ELR (cell line): ENCODE results near the gene SLC23A3.
A peak's percentile ranks its signal among the peaks of the same experiment; 100 is the strongest.

Experiments used
- DNase-seq: peaks from one replicate; pipeline ENCODE4 v3.0.0-alpha.2; 2015; ENCODE audit warnings: low read depth

SLC23A3 gene

GRCh38 chr2:219169930-219170654 is at the start of gene SLC23A3:
Gene SLC23A3 (minus strand): TSS chr2:219170029. CDS start chr2:219169984, 45 bp downstream.
- DNase-seq: no peak

- DNase-seq: peak; percentile 92
Measured at GRCh38 chr2:219218732-219219701, 49.2 kb upstream of the SLC23A3 start, which contains the start of gene ABCB6. Gene ABCB6 (minus strand): TSS chr2:219218958. CDS start chr2:219218673, 285 bp downstream.

- peak; percentile 83 for DNase-seq
Measured at GRCh38 chr2:219218217-219218731, 48.4 kb upstream of the SLC23A3 start.

- no peak for DNase-seq
Measured at GRCh38 chr2:219216535-219216915, 46.7 kb upstream of the SLC23A3 start.

GRCh38 chr2:219215871-219216534 is 46.2 kb upstream of the SLC23A3 start:
- DNase-seq: no peak

GRCh38 chr2:219214786-219215185 is 45.0 kb upstream of the SLC23A3 start:
- no peak for DNase-seq

- DNase-seq: no peak
Measured at GRCh38 chr2:219214141-219214540, 44.3 kb upstream of the SLC23A3 start.

GRCh38 chr2:219213486-219214071 is 43.8 kb upstream of the SLC23A3 start:
- no peak for DNase-seq

- no peak for DNase-seq
Measured at GRCh38 chr2:219213026-219213415, 43.2 kb upstream of the SLC23A3 start.

- no peak for DNase-seq
Measured at GRCh38 chr2:219210886-219211362, 41.1 kb upstream of the SLC23A3 start.

- DNase-seq: no peak
Measured at GRCh38 chr2:219210196-219210885, 40.5 kb upstream of the SLC23A3 start.

- DNase-seq: no peak
Measured at GRCh38 chr2:219209236-219210195, 39.7 kb upstream of the SLC23A3 start.

GRCh38 chr2:219207884-219208740 is 38.3 kb upstream of the SLC23A3 start:
- DNase-seq: peak; percentile 29

- DNase-seq: no peak
Measured at GRCh38 chr2:219207134-219207883, 37.5 kb upstream of the SLC23A3 start.

- DNase-seq: peak; percentile 94
Measured at GRCh38 chr2:219206328-219207133, 36.7 kb upstream of the SLC23A3 start, which contains the start of gene ZFAND2B. Gene ZFAND2B (plus strand): TSS chr2:219206782. CDS start chr2:219206988, 206 bp downstream.

GRCh38 chr2:219205981-219206327 is 36.1 kb upstream of the SLC23A3 start:
- no peak for DNase-seq

GRCh38 chr2:219205165-219205538 is 35.3 kb upstream of the SLC23A3 start:
- no peak for DNase-seq
